ENCODE results near the gene VWC2L. TPM values are rescaled to one million over a fixed set of nuclear protein-coding genes. Genes with fewer than 3 reads are reported as not detected.

The VWC2L gene
- total RNA-seq, 1 donor from 2014 or later: not detected

DNA sequence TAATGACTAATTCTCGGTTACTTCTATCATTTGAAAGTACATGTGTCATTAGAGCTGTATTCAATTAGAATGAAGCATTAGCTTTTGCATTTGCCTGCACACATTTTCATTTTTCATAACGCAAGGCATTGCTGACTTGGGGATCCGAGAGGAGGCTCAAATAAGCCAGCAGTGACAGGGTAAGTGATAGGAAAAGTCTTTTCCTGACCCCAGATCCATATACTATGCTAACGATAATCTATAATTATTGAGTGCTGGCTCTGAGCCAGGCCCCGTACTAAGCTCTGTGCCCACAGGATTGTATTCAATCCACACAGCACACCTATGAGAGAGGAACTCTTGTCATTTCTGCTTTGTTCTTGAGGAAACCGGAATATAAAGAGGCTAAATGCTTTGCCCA, 168.2 kb downstream of the VWC2L start:
- DNase-seq (ENCODE audit: extremely low read depth, low read depth, low spot score): no peak

- DNase-seq (ENCODE audit: extremely low read depth, low read depth, low spot score): no peak
Observed at GRCh38 chr2:214587442-214587841, 176.6 kb downstream of the VWC2L start.

- DNase-seq (ENCODE audit: extremely low read depth, low read depth, low spot score): no peak
Observed at GRCh38 chr2:214591366-214591765, 180.5 kb downstream of the VWC2L start.

DNA sequence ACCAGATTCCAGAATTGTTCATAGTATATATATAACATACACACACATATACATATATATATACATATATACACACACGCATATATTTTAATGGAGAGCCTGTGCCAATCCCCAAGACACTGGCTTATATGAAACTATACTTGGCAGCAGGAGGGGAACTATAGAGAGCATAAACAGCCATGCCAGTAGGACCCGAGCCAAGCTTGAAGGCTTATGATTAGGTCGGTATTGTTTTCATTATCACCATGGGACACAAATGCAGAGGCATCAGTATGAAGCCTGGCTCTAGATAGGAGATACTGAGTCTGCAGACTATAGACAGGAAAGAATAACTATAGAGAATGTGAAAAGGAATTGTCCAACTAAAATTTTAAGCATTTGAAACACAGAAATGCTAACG, 181.2 kb downstream of the VWC2L start:
- DNase-seq (ENCODE audit: extremely low read depth, low read depth, low spot score): no peak

GRCh38 chr2:214593727-214594126, 182.9 kb downstream of the VWC2L start:
- DNase-seq (ENCODE audit: extremely low read depth, low read depth, low spot score): no peak

DNA sequence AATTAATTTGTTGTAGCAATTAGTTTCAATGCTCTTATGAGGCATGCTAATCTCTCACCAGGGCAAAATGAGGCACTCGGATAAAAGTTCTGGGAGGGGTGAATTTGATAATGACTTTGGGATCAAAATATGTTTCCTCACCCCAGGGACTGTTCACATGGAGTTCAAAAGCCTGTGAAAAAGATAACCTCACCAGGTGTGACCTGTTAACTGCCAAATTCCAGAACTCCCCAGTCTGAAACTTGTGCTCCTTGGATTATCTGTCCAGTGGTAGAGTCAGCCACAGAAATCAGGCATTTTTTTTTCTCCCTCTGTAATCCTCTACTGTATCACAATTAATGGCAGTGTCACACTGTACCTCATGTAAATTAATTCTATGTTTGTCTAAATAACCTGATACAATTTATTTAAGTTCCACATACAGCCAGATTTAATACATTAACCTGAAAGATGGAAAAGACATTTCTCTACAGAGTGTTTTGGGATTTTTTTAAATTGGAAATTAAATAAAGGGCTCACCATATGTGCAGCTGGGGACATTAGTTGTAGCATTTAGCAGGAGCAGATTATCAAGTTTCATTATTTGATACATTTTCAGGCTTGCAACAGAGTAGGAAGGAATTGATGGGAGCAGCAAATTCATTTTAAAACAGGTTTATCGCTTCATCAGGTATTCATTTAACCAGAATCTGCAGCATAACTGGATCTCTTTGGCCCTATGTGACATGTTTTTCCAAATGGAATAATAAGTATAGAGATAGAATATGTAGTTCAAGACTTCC, 191.2 kb downstream of the VWC2L start:
- DNase-seq (ENCODE audit: extremely low read depth, low read depth, low spot score): no peak

- DNase-seq (ENCODE audit: extremely low read depth, low read depth, low spot score): no peak
Observed at GRCh38 chr2:214604861-214605260, 194.0 kb downstream of the VWC2L start.

DNA sequence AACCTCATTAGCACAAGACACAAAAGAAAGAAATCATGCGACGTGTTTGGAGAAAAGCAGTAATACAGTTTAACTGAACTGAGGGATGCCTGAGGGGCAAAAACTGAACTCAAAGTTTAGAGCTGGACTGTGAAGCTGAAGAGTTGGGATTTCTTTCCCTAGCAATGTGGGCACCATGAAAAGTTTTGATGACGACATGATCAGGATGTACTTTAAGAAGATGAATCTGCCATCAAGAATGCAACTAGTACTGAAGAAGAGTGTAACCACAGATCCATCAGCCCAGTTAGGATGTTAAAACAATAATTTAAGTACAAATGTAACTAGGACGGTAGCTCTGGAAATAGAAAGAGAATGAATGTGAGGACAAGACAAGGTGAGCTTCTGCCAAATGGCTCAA, 196.2 kb downstream of the VWC2L start:
- DNase-seq (ENCODE audit: extremely low read depth, low read depth, low spot score): no peak

- no peak for DNase-seq (ENCODE audit: extremely low read depth, low read depth, low spot score)
Observed at GRCh38 chr2:214611015-214611414, 200.2 kb downstream of the VWC2L start.

DNA sequence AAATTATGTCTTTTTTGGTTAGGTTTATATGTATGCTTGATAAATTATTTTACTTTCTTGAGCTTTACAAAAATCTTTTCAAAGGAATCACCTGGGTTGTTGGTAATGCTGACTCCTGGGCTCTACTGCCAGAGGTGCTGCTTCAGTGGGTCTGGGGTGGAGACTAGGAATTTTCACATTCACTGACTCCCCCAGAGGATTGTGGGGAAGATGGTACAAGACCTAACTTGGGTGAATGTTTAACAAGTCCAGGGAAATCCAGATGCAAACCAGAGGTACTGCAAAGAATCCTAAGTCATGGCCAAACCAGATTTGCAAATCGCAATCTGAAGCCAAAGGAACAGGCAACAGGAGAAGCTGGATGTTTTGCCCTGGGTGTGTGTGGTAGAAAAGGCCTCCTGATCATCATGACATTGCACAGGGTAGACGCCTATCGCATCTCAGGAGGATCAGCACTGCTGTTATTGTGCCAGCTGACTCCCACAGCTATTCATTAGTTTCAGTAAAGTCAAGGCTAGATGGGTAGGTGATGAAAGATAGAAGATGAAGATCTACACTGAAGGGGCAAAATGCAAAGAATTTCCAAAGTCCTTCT, 213.4 kb downstream of the VWC2L start:
- no peak for DNase-seq (ENCODE audit: extremely low read depth, low read depth, low spot score)

GRCh38 chr2:214628091-214628490, 217.2 kb downstream of the VWC2L start:
- DNase-seq (ENCODE audit: extremely low read depth, low read depth, low spot score): no peak

All from glomerular endothelial cell (primary cell).